Keratinocyte (primary cell): ENCODE measurements around the gene ASB14. TPM values are rescaled to one million over a fixed set of nuclear protein-coding genes. Genes with fewer than 3 reads are reported as not detected.

Source experiments
- DNase-seq: peaks from one replicate; pipeline ENCODE4 v3.0.0-alpha.2; 2011; ENCODE audit warnings: low read depth, missing footprints, low spot score
- FAIRE-seq: peaks from 2 replicates; lab custom pipeline; 2011; peaks lifted over from hg19 to GRCh38; lab: Jason Lieb, UNC
- H2AFZ ChIP-seq: 2 replicates; pipeline ENCODE4 v1.6.0; 2012; ENCODE audit warnings: low read length, control low read depth, inconsistent platforms; ENCODE audit not compliant: control insufficient read depth
- H3K27ac ChIP-seq: 2 replicates; pipeline ENCODE4 v1.5.1; 2011; ENCODE audit warnings: low read length; ENCODE audit not compliant: control insufficient read depth, insufficient read depth
- H3K27me3 ChIP-seq: 3 replicates; pipeline ENCODE4 v1.6.0; 2011; ENCODE audit warnings: low read length; ENCODE audit not compliant: control insufficient read depth, insufficient read depth; ENCODE audit errors: extremely low read depth
- H3K36me3 ChIP-seq, 2 experiments: 2 replicates in 1 of 2; 3 replicates in 1 of 2; pipeline ENCODE4 v1.5.1; 2011; ENCODE audit warnings: low read length in 2 of 2, mild to moderate bottlenecking in 1 of 2; ENCODE audit not compliant: control insufficient read depth in 2 of 2, insufficient read depth in 2 of 2; ENCODE audit errors: extremely low read depth in 1 of 2
- H3K4me1 ChIP-seq: 3 replicates; pipeline ENCODE4 v1.5.1; 2011; ENCODE audit warnings: low read length; ENCODE audit not compliant: control insufficient read depth, insufficient read depth; ENCODE audit errors: extremely low read depth
- H3K4me2 ChIP-seq: 3 replicates; pipeline ENCODE4 v1.6.0; 2011; ENCODE audit warnings: low read depth, low read length; ENCODE audit not compliant: control insufficient read depth, insufficient read depth; ENCODE audit errors: extremely low read depth
- H3K4me3 ChIP-seq, 3 experiments: fragments of 200-600 bp in 1 of 3; sonication (generic) in 1 of 3; 2 replicates in 2 of 3; 3 replicates in 1 of 3; pipeline ENCODE4 v1.5.1; 2011 to 2016; ENCODE audit warnings: low read length in 3 of 3, mild to moderate bottlenecking in 3 of 3, control low read depth in 2 of 3, inconsistent platforms in 1 of 3, low read depth in 1 of 3, mixed read lengths in 1 of 3, mixed run types in 1 of 3, moderate library complexity in 1 of 3; ENCODE audit not compliant: control insufficient read depth in 2 of 3, insufficient read depth in 2 of 3; ENCODE audit errors: extremely low read depth in 1 of 3
- H3K79me2 ChIP-seq: 2 replicates; pipeline ENCODE4 v1.6.0; 2012; ENCODE audit warnings: low read length; ENCODE audit not compliant: control insufficient read depth, insufficient read depth
- H3K9ac ChIP-seq: 3 replicates; pipeline ENCODE4 v1.6.0; 2011; ENCODE audit warnings: low read length; ENCODE audit not compliant: control insufficient read depth, insufficient read depth; ENCODE audit errors: extremely low read depth
- H3K9me1 ChIP-seq: 3 replicates; pipeline ENCODE4 v1.6.0; 2011; ENCODE audit warnings: low read length; ENCODE audit not compliant: control insufficient read depth, insufficient read depth; ENCODE audit errors: extremely low read depth
- H3K9me3 ChIP-seq: 2 replicates; pipeline ENCODE4 v1.5.1; 2012; ENCODE audit warnings: low read depth, low read length; ENCODE audit not compliant: control insufficient read depth
- H4K20me1 ChIP-seq: 3 replicates; pipeline ENCODE4 v1.6.0; 2011; ENCODE audit warnings: low read length; ENCODE audit not compliant: control insufficient read depth, insufficient read depth; ENCODE audit errors: extremely low read depth
- CTCF ChIP-seq, 3 experiments: IDR thresholded peaks in 1 of 3; conservative IDR thresholded peaks in 1 of 3; optimal IDR thresholded peaks in 1 of 3; 2 replicates in 2 of 3; 3 replicates in 1 of 3; pipeline versions ENCODE3 to v1.5.1; 2011; ENCODE audit warnings: low read length in 3 of 3, mild to moderate bottlenecking in 3 of 3, moderate library complexity in 2 of 3, control low read depth in 1 of 3, inconsistent platforms in 1 of 3; ENCODE audit not compliant: insufficient read depth in 2 of 3; ENCODE audit errors: extremely low read depth in 1 of 3
- EZH2 ChIP-seq: IDR thresholded peaks from one replicate; pipeline ENCODE4 v1.6.1; 2012; ENCODE audit warnings: inconsistent platforms, mild to moderate bottlenecking, low read length, moderate library complexity
- dilution Hi-C: fragments of 300-500 bp; cut with MboI; formaldehyde crosslinking; loops from one replicate; pipeline ENCODE4 v1.7.0; 2020; ENCODE audit warnings: low sequenced_read_pairs; ENCODE audit not compliant: extremely low pct_ligation_motif_present
- polyA plus RNA-seq, 5 experiments: library from polyadenylated mRNA; depleted of rRNA in 3 of 5; stranded (reverse) in 3 of 5; stranded (forward) in 1 of 5; unstranded in 1 of 5; fragments of >200 nt; gene quantifications; 1 replicate in 1 of 5; 2 replicates in 3 of 5; 3 replicates in 1 of 5; pipeline versions ENCODE4 v1.2.1 to v1.2.3, GENCODE V29; 2011 to 2012; ENCODE audit warnings: missing spikeins in 2 of 5, low read depth in 1 of 5, low replicate concordance in 1 of 5

ASB14 gene
- polyA plus RNA-seq, 1 donor (not counting 4 experiments of a cell fraction or from before 2014, with no cell fraction given), result not detected

GRCh38 chr3:57268416-57268815 is 24.1 kb downstream of the ASB14 start:
- H3K27ac ChIP-seq, result no peak overlapping the region
- TF ChIP-seq EZH2 (no peak), CTCF (optimal IDR thresholded peaks at IDR 0.05 in 1 of 3, IDR thresholded peaks at IDR 0.05 in 1 of 3, conservative IDR thresholded peaks at IDR 0.05 in 1 of 3; ENCODE audit: extremely low read depth in 1 of 3, insufficient read depth in 2 of 3, low read length in 3 of 3) (no peak)
- H3K9ac ChIP-seq, result no peak overlapping the region
- H3K9me1 ChIP-seq, result no peaks in the 10 kb centered on the region
- no peak for DNase-seq
- no peaks in the 10 kb centered on the region for H3K27me3 ChIP-seq
- peaks cover 2 to 6% of the 10 kb centered on the region in 2 experiments for H3K36me3 ChIP-seq
- no peak overlapping the region for H2AFZ ChIP-seq
- H4K20me1 ChIP-seq, result no peaks in the 10 kb centered on the region
- FAIRE-seq, result no peak
- H3K4me2 ChIP-seq, result no peak overlapping the region
- H3K9me3 ChIP-seq, result no peaks in the 10 kb centered on the region
- H3K79me2 ChIP-seq, result no peaks in the 10 kb centered on the region
- H3K4me1 ChIP-seq, result no peaks in the 10 kb centered on the region
- dilution Hi-C loops, result no loop called here
- H3K4me3 ChIP-seq, result no peak overlapping the region

- FAIRE-seq, result no peak
- peaks cover 3 to 8% of the 10 kb centered on the region in 2 experiments for H3K36me3 ChIP-seq
Observed at GRCh38 chr3:57261929-57262328, 30.6 kb downstream of the ASB14 start.

More at GRCh38 chr3:57261929-57262328, 30.6 kb downstream of the ASB14 start:
- Histone ChIP-seq H3K27ac (no peak overlapping the region), H3K4me1 (no peaks in the 10 kb centered on the region), H2AFZ (no peak overlapping the region), H3K79me2 (no peaks in the 10 kb centered on the region), H3K4me3 (no peak overlapping the region), H3K9ac (no peak overlapping the region), H4K20me1 (no peaks in the 10 kb centered on the region), H3K27me3 (no peaks in the 10 kb centered on the region), H3K4me2 (no peak overlapping the region), H3K9me3 (no peaks in the 10 kb centered on the region), H3K9me1 (no peaks in the 10 kb centered on the region)
- DNase-seq, result no peak
- dilution Hi-C loops, result no loop called here
- TF ChIP-seq CTCF (optimal IDR thresholded peaks at IDR 0.05 in 1 of 3, IDR thresholded peaks at IDR 0.05 in 1 of 3, conservative IDR thresholded peaks at IDR 0.05 in 1 of 3; ENCODE audit: extremely low read depth in 1 of 3, insufficient read depth in 2 of 3, low read length in 3 of 3), result no peak
- TF ChIP-seq EZH2, result no peak
